CD4-positive, alpha-beta T cell treated with Interleukin-15 for 1 hour (primary cell): ENCODE data around the gene MUS81.
"Not testable (repeated sequence)": the region's sequence is repeated elsewhere in the genome, so short reads cannot be mapped to it uniquely, and the experiment has no call there.

ENCODE experiments used
- DNase-seq: peaks from one replicate; pipeline ENCODE4 v3.0.0-alpha.2; 2020

MUS81 gene

DNA sequence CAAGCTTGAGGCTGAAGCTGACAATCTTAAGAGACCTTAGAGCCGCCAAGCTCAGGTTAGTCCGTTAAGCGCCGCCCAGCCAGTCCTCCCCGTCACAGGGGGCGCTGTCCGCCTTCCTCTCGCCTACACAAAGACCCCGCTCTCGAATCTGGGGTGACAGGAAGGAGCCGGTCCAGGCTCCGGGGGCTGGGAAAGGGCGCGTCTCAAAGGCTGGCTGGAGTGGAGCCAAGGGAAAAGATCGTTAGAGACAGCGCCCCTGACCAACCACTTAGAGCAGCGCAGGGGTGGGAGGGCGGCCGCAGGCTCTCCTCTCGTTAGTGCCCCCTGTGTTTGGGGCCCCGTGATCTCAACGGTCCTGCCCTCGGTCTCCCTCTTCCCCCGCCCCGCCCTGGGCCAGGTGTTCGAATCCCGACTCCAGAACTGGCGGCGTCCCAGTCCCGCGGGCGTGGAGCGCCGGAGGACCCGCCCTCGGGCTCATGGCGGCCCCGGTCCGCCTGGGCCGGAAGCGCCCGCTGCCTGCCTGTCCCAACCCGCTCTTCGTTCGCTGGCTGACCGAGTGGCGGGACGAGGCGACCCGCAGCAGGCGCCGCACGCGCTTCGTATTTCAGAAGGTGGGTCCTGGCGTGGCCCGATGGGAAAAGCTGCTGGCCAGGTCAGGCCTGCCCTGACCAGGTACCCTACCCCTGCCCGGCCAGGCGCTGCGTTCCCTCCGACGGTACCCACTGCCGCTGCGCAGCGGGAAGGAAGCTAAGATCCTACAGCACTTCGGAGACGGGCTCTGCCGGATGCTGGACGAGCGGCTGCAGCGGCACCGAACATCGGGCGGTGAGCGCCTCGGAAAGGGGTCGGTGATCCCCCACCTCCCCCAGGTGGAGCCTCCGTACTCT lies at the start of gene MUS81:
Gene MUS81, plus strand, starts transcription at position 156 of the 887 bp plus-strand sequence. Its CDS starts 321 bp downstream, at position 477.
- DNase-seq = peak; percentile 94

DNA sequence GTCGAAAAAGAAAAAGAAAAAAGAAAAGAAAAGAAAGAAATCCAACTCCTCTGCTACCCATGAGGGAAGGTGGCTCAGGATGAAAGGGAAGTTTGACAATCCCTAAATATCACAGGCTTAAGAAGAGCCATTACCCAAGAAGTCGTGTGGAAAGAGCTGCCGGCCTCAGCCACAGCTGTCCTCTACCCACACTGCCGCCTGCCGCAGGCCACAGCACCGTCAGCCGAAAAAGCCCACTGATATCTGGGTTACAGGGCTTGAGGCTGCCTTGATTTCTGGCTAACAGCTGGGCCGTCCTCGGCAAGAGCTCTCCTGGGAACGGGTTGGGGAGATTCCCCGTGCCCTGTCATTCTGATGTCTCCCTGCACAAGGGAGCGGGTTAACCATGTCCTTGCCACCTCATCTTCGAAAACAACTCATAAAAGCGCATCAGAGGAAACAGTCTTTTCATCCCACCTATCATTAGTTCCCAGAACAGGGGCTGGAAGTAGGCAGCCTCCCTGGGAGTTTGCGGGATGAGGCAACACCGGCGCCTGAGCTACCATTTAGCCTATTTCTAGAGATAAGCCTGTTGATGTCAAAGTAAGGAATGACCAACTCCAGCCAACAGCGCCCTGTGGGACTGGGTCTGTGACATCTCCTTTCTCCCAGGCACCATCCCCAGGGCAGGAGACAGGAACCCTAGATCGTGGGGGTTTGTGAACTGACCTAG lies 48.3 kb upstream of the MUS81 start:
- DNase-seq = no peak

- peak; percentile 53 for DNase-seq
Observed at GRCh38 chr11:65814131-65814985, 45.9 kb upstream of the MUS81 start.

- no peak for DNase-seq
Observed at GRCh38 chr11:65814986-65815565, 45.2 kb upstream of the MUS81 start.

DNA sequence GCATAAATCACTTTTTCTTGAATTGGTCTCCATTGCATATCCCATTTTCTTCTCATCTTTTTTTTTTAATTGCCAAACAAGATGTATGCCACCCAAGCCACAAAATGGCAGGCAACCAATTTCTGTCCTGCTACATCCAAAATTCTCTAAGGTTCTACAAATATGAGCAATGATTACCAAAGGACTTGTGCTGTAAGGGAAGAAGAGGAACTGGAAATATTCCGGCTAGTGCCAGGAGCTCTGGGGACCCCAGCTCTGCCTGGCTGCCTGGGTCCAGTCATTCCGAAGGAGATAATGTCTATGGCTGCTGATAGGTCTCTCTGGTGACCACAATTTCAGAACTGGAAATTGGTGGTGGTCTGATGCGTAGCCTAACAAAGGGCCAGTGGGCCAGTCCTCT lies 43.5 kb upstream of the MUS81 start:
- no peak for DNase-seq

DNA sequence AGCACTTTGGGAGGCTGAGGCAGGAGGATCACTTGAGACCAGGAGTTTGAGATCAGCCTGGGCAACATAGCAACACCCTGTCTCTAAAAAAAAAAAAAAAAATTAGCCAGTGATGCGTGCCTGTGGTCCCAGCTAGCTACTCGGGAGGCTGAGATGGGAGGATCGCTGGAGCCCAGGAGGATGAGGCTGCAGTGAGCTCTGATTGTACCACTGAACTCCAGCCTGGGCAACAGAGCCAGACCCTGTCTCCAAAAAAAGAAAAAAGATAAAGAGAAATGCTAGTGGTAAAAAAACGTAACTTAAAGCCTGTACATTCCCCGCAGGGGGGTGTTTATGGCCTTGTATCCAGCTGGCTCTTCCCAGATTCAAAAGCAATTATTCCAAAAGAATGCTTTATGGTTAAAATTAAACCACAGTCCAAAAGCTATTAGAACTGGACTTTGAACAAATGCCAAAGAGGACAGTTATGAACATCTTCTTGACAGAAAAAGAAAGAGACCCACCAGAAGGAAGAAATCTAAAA lies 42.9 kb upstream of the MUS81 start:
- no peak for DNase-seq

- DNase-seq = peak; percentile 88
Observed at GRCh38 chr11:65817835-65818680, 42.2 kb upstream of the MUS81 start.

DNA sequence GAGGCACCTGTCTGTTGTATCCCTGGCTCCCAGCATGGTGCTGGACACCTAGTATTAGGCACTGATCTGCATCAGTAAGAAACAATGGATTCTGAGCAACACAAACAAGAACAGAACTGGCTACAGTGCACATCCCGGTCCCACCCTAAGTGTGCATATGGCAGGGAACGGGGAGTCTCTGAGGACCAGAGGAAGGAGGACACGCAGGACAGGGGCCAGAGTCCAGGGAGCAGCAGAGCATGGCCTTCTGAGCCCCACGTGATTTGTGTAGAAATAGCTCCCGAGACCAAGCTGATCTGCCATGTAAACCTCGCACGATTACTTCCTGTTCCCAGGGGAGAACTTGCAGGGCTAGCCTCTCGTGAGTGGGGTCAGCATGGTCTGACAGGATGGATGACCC lies 39.1 kb upstream of the MUS81 start:
- DNase-seq = no peak

DNA sequence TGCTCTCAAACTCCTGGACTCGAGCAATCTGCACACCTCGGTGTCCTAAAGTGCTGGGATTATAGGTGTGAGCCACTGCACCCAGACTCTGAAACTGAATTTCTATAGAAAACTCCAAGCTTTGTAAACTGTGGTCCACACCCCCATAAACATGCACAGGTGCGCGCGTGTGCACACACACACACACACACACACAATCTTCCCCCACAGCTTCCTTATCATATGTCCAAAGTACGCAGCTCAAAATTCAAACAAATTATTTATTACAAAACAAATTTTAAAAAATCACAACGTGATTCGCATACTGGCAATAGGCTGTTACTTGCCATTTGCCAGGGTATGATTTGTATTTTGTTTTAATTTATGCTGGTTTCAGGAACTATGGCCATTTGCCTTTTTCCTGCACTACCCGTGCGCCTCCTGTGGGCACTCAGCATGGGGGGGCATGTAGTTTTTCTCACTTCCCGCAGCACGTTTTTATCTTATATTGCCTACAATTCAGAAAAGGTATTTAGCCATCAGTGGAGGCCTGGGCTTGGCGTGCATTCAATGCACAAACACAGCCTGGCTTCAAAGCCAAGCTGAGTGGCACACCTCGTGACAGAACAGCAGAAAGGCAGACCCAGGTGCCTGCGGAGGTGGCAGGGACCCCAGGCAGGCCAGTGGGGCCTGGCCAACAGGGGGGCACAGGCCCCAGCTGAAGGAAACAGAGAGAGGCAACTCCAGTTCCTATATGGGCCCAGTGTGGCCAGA lies 37.3 kb upstream of the MUS81 start:
- DNase-seq = no peak

DNA sequence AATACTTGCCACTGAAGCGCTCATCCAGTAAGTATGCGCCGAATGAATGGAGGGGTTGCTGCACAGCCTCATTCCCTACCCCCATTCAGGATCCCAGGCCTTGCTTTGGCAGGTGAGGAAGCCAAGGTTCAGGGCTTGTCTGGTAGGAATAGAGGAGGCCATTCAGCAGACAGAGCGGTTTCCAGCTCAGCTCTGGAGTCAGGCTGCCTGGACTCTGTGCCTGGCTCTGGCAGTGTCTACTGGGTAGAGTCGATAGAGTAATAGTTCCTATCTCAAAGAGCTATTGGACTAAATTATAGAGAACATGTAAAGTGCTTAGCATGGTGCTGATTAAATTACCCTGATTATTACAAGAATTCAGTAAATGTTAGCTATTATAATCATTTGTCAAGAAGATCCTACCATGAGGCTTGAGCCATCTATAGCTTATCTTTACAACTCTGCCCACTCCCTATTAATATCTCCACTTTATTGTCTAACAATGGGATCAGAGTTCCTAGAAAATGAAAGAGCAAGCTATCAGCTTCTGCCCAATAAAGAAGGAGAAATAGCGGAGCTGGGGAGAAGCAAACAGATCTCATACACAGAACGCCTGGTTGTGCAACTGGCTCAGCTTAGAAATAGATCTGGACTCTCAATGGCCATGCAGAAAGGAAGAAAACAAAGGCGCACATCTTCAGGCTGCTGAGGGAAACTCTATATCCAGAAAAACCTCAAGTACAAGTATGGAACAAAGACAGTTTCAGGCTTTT lies 33.1 kb upstream of the MUS81 start:
- no peak for DNase-seq

GRCh38 chr11:65829459-65829858 lies 30.8 kb upstream of the MUS81 start:
- DNase-seq = no peak

GRCh38 chr11:65832231-65832630 lies 28.0 kb upstream of the MUS81 start:
- not testable (repeated sequence) for DNase-seq

DNA sequence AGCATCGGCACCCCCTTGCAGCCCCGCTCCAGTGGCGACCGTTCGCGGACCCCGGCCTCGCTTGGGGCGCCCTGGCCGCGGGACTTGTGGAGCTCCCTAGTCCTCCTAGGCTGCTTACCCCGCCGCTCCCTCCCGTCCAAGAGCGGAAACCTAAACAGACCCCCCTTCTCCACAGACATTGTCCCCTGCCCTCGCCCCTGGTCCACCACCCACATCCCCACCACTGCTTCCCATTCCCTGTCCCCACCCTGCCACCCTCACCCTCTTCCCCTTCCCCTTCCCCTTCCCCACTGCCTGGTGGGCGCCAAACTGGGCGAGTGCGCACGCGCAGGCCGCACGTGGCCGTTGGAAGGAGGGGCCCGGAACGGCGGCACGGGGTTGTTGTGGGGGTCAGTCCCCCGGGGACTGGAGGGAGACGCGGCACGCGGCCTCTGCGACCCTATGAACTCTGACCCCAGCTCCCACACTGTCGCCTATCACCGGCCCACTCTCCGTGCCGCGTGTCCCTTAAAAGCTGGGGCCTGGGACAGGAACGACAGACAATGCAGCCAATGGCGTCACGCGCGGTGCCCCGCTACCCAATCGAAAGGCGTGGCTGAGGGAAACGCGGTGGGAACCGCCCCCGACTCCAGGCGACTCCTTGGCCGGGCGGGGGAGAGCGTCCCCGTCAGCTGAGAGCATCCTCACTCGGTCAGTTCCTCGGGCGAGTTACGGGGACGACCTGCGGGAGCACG lies 26.8 kb upstream of the MUS81 start, which contains the start of gene SNX32:
Gene SNX32, plus strand, starts transcription at position 667 of the 734 bp plus-strand sequence. CDS start 103 bp downstream, outside the sequence.
- DNase-seq = peak; percentile 93

DNA sequence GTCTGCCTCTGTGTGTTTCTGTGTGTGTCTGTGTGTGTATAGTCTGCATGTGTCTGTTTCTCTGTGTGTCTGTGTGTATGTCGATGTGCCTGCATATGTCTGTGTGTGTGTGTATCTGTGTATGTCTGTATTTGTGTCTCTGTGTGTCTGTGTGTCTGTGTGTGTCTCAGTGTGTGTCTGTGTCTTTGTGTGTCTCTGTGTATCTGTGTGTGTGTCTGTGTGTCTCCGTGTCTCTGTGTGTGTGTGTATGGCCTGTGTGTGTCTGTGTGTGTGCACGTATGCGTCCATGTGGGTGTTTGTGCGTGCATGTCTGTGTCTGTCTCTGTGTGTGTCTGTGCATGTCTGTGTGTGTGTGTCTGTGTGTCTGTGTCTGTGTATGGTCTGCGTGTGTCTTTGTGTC lies 26.0 kb upstream of the MUS81 start:
- no peak for DNase-seq

DNA sequence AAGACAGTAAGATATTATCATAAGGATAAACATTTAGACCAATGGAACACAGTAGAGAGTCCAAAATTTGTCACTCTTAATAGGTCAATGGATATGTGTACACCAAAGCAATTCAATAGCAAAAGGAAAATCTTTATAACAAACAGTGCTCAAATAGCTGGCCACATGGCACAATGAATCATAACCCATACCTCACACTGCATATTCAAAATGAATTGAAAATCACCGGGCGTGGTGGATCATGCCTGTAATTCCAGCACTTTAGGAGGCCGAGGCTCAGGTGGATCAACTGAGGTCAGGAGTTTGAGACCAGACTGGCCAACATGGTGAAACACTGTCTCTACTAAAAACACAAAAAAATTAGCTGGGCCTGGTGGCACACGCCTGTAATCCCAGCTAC lies 18.1 kb upstream of the MUS81 start:
- DNase-seq = no peak

- DNase-seq = no peak
Observed at GRCh38 chr11:65843811-65844210, 16.4 kb upstream of the MUS81 start.

- DNase-seq = no peak
Observed at GRCh38 chr11:65844231-65844872, 15.9 kb upstream of the MUS81 start.

DNA sequence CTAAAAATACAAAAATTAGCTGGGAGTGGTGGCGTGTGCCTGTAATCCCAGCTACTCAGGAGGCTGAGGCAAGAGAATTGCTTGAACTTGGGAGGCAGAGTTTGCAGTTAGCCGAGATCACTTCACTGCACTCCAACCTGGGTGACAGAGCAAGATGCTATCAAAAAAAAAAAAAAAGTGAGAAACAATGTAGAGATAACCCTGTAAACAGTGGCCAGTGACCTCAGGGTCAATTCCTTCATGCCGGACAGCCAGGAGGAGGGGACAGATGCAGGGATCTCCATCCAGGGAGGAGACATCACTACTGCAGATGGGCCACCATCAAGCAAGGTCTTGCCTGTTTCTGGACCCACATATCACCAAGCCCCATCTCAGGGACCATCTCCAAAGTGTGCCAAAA lies 12.5 kb upstream of the MUS81 start:
- DNase-seq = no peak

DNA sequence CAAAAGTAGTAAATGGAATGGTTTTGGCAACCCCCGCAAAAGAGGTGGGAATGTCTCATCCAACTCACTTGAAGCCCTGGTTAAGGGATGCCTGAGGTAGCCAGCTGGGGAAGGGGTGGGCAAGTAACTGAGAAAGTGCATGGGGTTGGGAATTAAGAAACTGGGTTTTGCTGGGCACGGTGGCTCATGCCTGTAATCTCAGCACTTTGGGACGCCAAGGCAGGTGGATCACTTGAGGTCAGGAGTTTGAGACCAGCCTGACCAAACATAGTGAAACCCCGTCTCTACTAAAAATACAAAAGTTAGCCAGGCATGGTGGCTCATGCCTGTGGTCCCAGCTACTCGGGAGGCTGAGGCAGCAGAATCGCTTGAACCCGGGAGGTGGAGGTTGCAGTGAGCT lies 11.5 kb upstream of the MUS81 start:
- not testable (repeated sequence) for DNase-seq
